Limb (tissue), 2 donors: Measurements from ENCODE around the gene USO1.

Experiments used
- DNase-seq, 2 donors: peaks; one replicate each; pipeline ENCODE4 v3.0.0-alpha.2; 2016; ENCODE audit errors: extremely low spot score in 2 of 2

Gene USO1

DNA sequence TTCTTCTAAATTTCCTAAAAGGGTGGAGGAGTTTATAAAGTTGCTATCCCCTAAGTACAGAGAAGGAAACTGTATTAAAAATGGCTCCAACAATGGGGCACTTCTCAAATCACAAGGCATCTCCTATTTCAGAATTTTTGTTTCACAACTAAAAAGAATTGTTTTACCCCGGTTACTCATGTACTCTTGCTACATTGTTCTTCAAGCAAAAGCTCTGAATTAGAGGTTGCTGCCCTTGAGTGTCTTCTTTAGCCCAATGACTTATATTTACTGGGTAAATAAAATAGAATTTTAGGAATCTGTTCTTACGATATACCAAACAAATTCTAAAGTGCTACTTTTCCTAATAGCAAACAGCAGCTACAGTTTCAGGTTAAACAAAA, 110.4 kb downstream of the USO1 start:
- DNase-seq: no peak

DNA sequence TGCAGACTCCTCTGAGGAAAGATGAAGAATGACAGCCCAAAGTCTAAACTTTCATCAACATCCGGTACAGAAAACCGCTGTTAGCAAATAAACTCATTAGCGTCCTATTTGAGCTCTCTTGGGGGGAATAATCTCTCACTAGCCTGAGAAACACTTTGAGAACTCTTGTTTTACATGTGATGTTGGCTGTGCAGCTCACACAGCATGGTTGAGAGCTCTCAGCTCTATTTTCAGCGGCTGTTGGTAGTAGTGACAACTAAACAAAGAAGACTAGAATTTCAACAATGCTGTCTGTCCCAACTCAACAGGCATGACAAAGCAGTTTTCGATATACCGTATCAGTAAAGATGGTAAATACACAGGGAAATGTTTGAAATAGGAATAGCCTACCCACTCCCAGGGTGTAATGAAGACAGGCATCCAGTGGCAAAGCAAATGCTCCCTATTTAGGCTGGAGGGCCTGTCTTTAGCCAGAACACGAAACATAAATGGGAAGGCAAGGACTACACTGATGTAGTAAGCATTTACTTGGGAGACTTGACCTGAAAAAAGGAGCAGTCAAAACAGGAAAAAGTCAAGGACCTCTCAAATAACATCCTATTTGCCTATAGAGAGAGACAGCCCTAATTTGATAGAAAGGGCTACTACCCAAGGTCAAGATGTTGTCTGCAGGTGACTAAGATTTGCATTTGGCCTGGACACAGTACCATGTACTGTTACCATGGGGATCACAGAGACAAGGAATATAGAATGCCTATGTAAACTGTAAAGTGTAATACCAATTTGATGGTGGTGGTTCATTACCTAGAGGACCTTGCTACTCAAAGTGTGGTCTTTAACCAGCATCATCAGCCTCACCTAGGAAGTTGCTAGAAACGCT, 117.5 kb downstream of the USO1 start:
- no peak for DNase-seq

DNA sequence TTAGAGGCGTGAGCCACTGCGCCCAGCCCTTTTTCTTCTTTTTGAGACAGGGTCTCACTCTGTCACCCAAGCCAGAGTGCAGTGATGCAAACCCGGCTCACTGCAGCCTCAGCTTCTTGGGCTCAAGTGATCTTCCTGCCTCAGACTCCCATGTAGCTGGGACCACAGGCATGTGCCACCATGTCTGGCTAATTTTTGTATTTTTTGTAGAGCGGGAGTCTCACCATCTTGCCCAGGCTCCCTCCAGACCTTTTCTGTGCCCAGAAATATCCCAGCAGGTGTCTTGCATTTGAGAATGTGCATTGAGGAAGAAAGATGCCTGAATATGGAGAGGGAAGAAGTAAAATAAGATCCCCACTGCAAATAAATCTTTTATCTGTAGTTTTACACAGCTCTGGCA, 119.2 kb downstream of the USO1 start:
- DNase-seq: no peak

DNA sequence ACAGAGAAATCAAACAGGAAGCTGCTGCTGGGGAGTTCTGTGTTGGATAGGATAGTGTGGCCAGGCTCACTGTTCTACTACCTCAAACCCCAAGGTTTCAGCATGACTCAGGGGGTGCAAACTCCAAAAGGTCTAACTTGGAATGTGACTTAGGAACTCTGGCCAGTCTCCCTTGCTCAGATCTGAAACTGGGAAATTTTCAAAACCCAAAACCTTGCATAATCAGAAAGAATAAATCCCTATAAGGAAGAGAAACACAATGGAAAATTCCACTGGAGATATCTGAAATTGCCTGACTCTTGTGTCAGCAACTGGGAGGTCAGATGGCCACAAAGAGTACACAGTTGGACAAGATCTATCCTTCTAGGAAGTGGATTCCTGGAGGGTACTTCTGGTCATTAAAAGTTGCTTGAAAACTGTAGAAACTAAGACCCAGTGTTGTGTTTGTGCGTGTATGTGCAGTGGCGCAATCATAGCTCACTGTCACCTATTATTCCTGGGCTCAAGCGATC, 119.8 kb downstream of the USO1 start:
- DNase-seq: no peak

DNA sequence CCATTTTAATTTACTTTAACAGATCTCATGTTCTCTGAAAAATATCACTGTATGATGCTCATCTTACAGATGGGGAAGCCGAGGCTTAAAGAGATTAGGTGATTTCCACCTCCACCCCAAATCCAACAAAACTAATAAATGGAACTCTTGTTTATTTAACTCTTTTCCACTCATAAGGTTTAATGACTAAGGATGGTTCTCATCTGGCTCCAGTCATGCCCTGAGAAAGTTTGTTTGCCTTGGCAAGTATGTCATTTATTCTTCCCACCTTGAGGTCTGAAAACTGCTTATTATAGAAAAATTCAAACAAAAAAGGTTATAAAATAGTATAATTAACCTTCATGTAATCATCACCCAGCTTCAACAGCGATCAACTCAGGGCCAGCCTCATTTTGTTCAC, 121.6 kb downstream of the USO1 start:
- no peak for DNase-seq

DNA sequence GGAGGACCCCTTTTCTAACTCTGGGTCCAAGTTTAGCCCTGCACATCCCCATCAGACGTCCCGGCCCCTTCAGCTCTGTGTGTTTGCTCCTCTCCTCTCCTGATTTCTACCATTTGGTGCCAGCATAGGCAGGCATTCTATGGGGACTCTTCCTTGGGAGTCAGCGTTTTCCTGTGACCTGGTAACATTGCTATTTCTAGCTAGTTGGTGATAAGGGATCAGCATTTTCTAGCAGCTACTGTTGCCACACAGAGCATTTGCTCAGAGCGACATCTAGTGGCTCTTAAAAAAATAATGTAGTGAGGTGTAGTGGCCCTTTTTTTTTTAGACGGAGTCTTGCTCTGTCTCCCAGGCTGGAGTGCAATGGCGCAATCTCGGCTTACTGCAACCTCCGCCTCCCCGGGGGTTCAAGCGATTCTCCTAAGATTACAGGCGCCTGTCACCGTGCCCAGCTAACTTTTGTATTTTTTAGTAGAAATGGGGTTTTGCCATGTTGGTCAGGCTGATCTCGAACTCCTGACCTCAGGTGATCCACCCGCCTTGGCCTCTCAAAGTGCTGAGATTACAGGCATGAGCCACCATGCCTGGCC, 123.9 kb downstream of the USO1 start:
- peak; percentile 29 to 64 for DNase-seq

DNA sequence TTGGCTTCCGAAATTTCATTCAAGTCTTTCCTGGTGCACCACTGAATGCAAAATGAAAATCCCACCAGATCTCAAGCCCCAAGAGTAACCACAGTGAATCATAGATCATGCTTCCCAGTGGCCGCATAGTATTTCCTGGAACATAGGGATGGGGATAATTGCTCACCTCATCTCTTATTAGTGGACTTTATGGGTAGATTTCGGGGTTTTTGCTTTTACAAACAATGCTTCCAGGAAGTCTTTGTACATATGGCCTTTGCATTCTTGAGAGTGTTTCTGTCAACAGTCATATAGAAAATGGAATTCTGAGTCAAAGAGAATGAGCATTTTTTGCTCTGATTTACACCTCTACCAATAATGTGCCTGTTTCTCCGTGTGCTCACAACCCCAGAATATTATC, 124.5 kb downstream of the USO1 start:
- no peak for DNase-seq

DNA sequence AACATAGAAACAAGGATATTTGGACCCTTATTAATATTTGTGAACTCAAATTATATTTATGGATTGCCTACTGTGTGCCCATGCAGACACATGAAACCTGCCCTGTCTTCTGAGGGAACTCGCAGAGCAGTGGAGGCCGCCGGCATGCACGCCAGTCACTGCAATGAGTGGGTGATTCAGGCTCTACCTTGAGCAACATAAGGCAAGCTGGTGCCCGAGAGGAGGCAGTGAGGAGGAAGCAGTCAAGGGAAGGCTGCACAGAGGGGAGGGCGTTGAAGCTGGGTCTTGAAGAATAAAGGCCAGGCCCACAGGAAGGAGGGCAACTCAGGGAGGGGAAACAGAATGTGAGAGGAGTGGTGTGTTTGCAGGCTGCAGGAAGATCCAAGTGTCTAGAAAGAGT, 125.1 kb downstream of the USO1 start:
- no peak for DNase-seq

- DNase-seq: no peak
Measured at GRCh38 chr4:75858721-75859120, 134.3 kb downstream of the USO1 start.

- no peak for DNase-seq
Measured at GRCh38 chr4:75860606-75861005, 136.2 kb downstream of the USO1 start.
